Tibial nerve (tissue), 4 donors: Measurements from ENCODE around the gene GINS3.

ENCODE experiments used
- CTCF ChIP-seq, 5 experiments: fragments of 200-600 bp in 3 of 5; fragments of 450-650 bp in 2 of 5; sonication (generic) in 3 of 5; IDR thresholded peaks; one replicate each; pipeline ENCODE4 v1.5.1; 2016 to 2019; ENCODE audit warnings: antibody characterized with exemption in 5 of 5, mild to moderate bottlenecking in 3 of 5, moderate library complexity in 2 of 5
- EP300 ChIP-seq, 2 donors: sonication (generic); formaldehyde crosslinking; IDR thresholded peaks; one replicate each; pipeline ENCODE4 v1.6.1; 2017; ENCODE audit warnings: antibody characterized with exemption in 2 of 2, mild to moderate bottlenecking in 1 of 2
- POLR2A ChIP-seq, 2 donors: fragments of 450-650 bp; IDR thresholded peaks; one replicate each; pipeline ENCODE4 v1.6.1; 2017; ENCODE audit warnings: antibody characterized with exemption in 2 of 2, mild to moderate bottlenecking in 2 of 2, moderate library complexity in 2 of 2

DNA sequence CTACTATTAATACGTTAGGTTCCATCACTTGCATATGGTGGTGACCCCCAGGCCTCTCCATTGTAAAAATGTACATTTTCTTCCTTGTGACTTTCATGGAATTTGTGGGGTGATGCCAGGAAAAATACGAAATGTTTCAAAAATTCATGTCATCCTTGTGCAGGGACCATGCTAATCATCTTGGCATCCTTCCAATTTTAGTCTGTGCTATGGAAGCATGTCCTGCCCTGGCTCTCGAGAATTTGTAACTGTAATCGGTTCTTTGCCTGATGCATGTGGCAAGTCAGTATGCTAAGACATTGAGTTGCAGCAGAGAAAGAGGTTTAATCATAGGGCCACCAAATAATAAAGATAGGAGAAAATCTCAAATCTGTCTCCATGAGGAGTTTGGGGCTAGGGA lies 14.3 kb upstream of the GINS3 start:
- TF ChIP-seq CTCF (IDR thresholded peaks at IDR 0.05) (no peak), POLR2A (IDR thresholded peaks at IDR 0.05) (no peak), EP300 (IDR thresholded peaks at IDR 0.05) (no peak)
